Osteocyte (in vitro differentiated cells): Measurements from ENCODE around the gene KEAP1. TPM values are rescaled to one million over a fixed set of nuclear protein-coding genes. Genes with fewer than 3 reads are reported as not detected.

Experiments used
- DNase-seq: peaks from one replicate; pipeline ENCODE4 v3.0.0; 2021; ENCODE audit warnings: mixed read lengths; ENCODE audit not compliant: unreplicated experiment; ENCODE audit errors: extremely low spot score
- H3K27ac Mint-ChIP-seq: one replicate; pipeline ENCODE4 v1.8.0; 2021; ENCODE audit warnings: mild to moderate bottlenecking, mixed read lengths; ENCODE audit not compliant: unreplicated experiment
- H3K27me3 Mint-ChIP-seq: one replicate; pipeline ENCODE4 v1.8.0; 2021; ENCODE audit warnings: mixed read lengths; ENCODE audit not compliant: unreplicated experiment
- H3K36me3 Mint-ChIP-seq: one replicate; pipeline ENCODE4 v1.8.0; 2021; ENCODE audit warnings: mixed read lengths; ENCODE audit not compliant: unreplicated experiment
- H3K4me1 Mint-ChIP-seq: one replicate; pipeline ENCODE4 v1.8.0; 2021; ENCODE audit warnings: mixed read lengths; ENCODE audit not compliant: unreplicated experiment
- H3K4me3 Mint-ChIP-seq: one replicate; pipeline ENCODE4 v1.8.0; 2021; ENCODE audit warnings: mild to moderate bottlenecking, moderate library complexity, mixed read lengths; ENCODE audit not compliant: unreplicated experiment
- H3K9me3 Mint-ChIP-seq: one replicate; pipeline ENCODE4 v1.8.0; 2021; ENCODE audit warnings: mixed read lengths; ENCODE audit not compliant: unreplicated experiment
- CTCF ChIP-seq: fragments of 200-600 bp; sonication (generic); IDR thresholded peaks from 2 replicates; pipeline ENCODE4 v1.5.0; 2021; ENCODE audit warnings: antibody characterized with exemption, mild to moderate bottlenecking, moderate library complexity
- total RNA-seq: library from RNA; stranded (reverse); gene quantifications from 2 replicates; pipeline ENCODE4 v1.2.1, GENCODE V29; 2021

Gene KEAP1
- total RNA-seq, 1 donor from 2014 or later, result 80.1 TPM

DNA sequence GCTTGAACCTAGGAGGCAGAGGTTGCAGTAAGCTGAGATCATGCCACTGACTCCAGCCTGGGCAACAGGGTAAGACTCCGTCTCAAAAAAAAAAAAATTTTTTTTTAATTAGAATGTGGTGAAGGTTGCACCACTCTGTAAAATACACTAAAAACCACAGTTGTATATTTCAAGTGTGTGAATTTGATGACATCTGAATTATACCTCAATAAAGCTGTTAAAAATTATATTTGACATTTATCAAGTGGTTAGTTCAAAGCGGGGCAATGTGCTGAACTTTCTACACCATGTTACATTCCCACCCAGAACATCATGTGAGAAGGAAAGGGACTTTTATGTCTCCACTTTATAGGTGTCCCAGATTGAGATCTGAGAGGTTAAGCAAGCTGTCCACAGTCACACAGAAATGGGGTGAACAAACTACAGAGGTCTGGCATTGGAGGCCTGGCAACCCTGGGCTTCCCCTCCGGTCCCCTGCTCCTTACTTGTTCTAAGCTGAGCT is 20.0 kb upstream of the KEAP1 start:
- Mint-ChIP-seq H3K4me1 (peaks cover 16% of the 10 kb centered on the region), H3K27me3 (no peaks in the 10 kb centered on the region), H3K4me3 (no peak overlapping the region), H3K9me3 (no peaks in the 10 kb centered on the region), H3K27ac (no peak overlapping the region), H3K36me3 (no peaks in the 10 kb centered on the region)
- TF ChIP-seq CTCF, result no peak
- no peak for DNase-seq

GRCh38 chr19:10521461-10522171 is 18.5 kb upstream of the KEAP1 start:
- Mint-ChIP-seq H3K9me3 (no peaks in the 10 kb centered on the region), H3K27ac (no peak overlapping the region), H3K27me3 (no peaks in the 10 kb centered on the region), H3K4me1 (peaks cover 24% of the 10 kb centered on the region), H3K4me3 (no peak overlapping the region), H3K36me3 (no peaks in the 10 kb centered on the region)
- DNase-seq, result no peak
- no peak for TF ChIP-seq CTCF

- Mint-ChIP-seq H3K4me3 (no peak overlapping the region), H3K27ac (no peak overlapping the region), H3K27me3 (no peaks in the 10 kb centered on the region), H3K4me1 (peaks cover 30% of the 10 kb centered on the region), H3K36me3 (no peaks in the 10 kb centered on the region), H3K9me3 (no peaks in the 10 kb centered on the region)
- no peak for DNase-seq
- TF ChIP-seq CTCF, result no peak
Measured at GRCh38 chr19:10520652-10521318, 17.6 kb upstream of the KEAP1 start.

DNA sequence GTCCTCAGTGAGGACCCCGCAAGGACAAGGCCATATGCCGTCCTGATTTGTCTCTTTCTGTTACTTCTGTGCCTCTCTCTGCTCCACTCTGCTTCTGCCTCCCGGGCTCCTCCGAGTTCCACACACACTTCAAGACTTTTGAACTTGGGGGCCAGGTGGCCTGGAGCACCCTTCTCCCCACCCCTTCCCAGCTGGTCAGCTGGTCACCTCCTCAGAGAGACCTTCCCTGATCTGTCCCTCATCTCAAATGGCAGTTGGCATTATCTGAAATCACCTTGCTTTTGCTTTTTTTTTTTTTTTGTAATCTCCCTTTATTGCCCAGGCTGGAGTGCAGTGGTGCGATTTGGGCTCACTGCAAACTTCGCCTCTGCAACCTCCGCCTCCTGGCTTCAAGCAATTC is 16.3 kb upstream of the KEAP1 start:
- Mint-ChIP-seq H3K27ac (no peak overlapping the region), H3K4me3 (no peak overlapping the region), H3K4me1 (peaks cover 32% of the 10 kb centered on the region), H3K36me3 (no peaks in the 10 kb centered on the region), H3K9me3 (no peaks in the 10 kb centered on the region), H3K27me3 (no peaks in the 10 kb centered on the region)
- DNase-seq, result no peak
- no peak for TF ChIP-seq CTCF
